NCI-H187 (cell line): ENCODE data around the gene ITSN2.
"Not testable (repeated sequence)": the region's sequence is repeated elsewhere in the genome, so short reads cannot be mapped to it uniquely, and the experiment has no call there.

Source experiments
- DNase-seq, 2 experiments: peaks; one replicate each; lab custom pipeline; 2025; lab: John Stamatoyannopoulos, UW

ITSN2 gene

DNA sequence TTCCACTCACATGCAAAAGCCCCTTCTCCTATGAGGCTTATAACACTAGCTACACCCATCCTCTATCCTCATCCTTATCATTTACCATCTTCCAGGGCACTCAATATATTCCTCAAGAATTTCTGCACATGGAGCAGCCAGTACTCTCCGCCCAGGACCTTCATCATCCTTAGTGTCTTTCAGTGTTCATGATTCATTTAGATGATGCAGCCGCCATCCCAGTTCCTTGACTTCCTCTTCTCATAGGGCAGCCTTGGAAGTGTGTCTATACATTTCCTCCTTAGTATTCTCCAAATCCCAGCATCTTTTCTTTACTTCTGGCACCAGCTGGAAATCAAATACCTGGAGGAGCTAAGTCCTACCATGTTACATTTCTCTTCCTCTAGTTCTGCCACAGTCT lies 3.0 kb upstream of the ITSN2 start:
- DNase-seq: no peak

DNA sequence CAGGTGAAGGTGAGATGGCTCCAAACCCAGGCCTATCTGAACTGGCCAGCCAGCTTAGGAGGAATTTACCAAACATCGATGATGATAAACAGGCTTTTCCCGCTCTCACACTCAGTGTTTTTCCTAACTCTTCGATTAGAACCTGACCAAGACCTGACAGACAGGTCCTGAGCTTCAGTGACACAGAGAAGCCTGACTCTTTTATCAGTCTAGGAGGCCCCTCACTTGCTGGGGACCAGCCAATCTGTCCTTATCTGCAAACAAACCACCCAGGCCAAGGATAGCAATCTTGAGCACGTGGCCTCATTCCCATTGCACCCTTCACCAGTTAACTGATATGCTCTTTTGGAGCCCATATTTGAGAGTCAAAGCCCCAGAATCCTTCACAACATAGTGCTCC lies 1.9 kb upstream of the ITSN2 start:
- no peak for DNase-seq

GRCh38 chr2:24360963-24361330 lies 611 bp upstream of the ITSN2 start:
- DNase-seq: no peak

DNA sequence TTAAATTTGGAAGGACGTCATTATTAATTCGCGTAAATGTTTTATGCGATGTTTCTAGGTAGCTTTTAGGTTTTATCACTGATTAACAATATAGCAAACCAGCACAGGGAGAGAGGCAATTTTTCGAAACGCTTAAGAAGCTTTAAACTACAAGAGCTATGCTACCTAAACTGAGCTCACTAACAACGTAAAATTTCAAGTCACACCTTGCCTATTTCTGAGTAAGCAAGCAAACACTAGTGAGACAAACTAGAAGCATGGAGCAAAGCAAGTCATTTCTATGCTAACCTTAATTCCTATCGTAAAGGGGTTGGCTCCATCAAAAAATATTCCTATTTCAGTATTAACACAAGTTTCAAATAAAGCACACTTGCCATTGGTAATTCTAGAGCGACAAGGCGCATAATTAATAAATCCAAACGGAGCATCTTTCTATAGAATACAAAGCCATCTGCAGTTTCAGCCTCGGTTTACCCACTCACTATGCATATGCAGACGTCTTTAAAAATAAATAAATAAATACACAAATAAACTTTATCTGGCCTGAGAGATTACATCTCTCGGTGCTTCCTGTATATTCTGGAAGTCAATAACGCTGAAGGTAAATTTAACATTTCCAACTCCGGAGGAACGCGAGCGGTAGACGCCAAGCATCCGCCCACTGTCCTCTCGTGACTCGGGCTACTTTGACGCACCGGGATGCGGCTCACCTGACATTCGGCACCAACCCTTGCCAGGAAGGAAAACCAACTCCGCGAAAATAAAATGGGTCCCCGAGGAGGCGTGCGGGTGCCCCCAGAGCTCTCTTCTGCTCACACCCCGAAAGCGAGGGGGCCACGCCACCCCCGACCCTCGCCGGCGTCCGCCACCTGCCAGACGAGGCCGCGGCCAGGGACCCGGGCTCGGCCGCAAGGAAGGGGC lies 947 bp downstream of the ITSN2 start:
- no peak for DNase-seq

DNA sequence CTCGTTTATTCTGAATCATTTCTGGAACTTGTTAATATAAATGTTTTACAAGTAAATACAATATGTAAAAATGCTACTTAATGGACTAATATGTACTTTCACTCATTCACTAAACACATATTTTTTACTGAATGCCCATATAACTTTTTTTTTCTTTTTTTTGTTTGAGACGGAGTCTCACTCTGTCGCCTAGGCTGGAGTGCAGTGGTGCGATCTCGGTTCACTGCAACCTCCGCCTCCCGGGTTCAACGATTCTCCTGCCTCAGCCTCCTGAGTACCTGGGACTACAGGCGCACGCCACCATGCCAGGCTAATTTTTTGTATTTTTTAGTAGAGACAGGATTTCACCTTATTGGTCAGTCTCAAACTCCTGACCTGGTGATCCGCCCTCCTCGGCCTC lies 2.6 kb downstream of the ITSN2 start:
- DNase-seq: not testable (repeated sequence)

DNA sequence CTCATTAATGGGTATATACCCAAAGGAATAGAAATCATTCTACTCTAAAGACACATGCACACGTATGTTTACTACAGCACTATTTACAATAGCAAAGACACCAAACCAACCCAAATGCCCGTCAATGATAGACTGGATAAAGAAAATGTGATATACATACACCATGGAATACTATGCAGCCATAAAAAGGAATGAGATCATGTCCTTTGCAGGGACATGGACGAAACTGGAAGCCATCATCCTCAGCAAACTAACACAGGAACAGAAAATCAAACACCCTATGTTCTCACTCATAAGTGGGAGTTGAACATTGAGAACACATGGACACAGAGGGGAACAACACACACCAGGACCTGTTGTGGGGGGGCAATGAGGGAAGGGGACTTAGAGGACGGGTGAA lies 3.2 kb downstream of the ITSN2 start:
- not testable (repeated sequence) for DNase-seq

DNA sequence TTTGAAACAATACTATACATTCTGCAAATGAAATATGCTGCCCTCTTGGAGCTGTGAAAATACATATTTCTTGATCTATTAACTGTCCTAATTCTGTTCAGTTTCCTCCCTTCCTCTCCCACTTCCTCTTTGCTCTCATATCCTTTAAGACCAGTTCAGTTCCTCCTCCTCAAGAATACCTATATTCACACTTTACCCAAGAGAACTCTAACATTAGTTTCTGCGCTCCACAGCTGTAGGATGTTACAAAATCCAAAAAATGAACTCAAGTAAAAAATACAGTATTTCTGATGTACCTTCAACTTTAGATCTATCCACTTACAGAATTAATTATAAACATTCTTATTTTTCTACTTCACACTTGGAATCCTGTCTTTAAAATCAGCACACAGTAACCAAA lies 5.4 kb downstream of the ITSN2 start:
- no peak for DNase-seq

DNA sequence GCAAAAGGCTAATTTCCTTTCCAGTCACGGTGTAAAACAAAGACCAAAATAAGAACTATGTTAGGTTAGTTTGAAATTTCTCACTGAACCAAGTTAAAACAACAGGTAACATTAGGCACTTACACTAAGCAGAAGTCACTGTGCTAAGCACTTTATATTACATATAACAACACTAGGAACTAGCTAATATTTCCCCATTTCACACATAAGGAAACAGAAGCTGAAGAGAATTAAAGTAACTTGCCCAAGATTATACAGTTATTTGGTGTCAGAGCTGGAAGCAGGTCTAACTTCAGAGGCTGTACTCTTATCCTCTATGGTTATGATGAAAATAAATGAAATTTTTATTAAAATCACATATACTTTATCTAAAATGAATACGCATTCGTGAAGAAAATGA lies 5.9 kb downstream of the ITSN2 start:
- no peak for DNase-seq

DNA sequence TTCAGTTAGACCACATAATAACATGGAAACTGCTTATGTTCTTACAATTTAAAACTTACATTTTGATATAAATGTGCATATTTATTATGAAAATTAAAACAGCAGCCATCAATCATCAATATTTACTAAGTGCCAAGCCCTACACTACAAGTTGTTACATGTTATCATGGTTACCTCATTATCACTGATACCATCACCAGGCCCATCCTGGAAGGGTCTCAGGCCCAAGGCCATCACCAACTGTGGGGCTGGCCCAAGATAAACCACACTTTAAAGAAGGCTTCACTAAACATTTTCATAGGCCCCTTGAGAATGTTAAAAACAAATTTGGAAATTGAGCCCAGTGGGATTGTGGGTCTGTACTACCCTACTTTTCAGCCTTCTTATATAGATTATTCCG lies 6.4 kb downstream of the ITSN2 start:
- DNase-seq: no peak

GRCh38 chr2:24353364-24353763 lies 7.0 kb downstream of the ITSN2 start:
- no peak for DNase-seq

- no peak for DNase-seq
Observed at GRCh38 chr2:24352664-24353063, 7.7 kb downstream of the ITSN2 start.

GRCh38 chr2:24351981-24352380 lies 8.4 kb downstream of the ITSN2 start:
- no peak for DNase-seq

- DNase-seq: no peak
Observed at GRCh38 chr2:24351627-24351938, 8.8 kb downstream of the ITSN2 start.

- DNase-seq: no peak
Observed at GRCh38 chr2:24350826-24351626, 9.3 kb downstream of the ITSN2 start.

DNA sequence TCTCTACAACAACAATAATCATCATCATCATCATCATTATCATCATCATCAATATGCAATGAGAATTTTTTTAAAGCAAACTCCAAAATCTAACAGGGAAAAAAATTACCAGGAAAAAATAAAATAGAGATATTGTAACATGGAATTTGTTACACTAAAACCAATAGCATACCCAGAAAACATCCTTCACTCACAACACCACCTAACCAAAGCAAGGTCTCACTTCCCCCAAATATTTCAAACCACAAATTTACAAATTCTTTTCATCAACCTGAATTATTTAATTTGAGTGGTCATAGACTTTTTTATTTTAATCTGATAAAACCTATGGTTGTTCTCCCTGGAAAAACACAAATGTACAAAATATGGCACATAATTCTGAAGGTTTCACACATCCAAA lies 11.2 kb downstream of the ITSN2 start:
- DNase-seq: no peak

GRCh38 chr2:24345937-24346336 lies 14.4 kb downstream of the ITSN2 start:
- DNase-seq: no peak

DNA sequence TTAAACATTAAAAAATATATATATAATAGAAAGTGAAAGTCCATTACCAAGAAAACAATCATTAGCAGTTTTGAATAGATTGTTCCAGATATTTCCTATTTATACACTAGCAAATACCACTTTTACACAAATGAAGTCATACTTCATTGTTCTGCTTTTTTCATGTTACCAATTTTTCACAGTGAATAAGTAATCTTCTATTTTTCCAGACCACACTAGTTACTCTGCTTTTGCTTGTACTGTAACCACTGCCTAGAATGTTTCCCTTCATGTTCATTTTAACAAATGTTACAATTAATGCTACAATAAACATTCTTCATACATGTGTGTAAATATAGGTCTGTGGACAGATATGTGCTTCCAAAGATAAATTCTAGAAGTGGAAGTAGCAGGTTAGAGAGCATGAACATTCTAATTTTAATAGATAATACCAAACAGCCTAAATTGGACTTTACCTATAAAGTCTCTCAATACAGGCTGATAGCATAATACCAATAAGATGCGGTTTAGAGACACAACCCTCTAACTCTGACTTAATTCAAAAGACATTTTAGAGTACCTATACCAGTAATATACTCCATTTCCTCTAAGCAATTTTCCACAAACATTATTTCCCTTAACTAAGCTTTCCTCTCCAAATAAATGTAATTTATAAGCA lies 17.0 kb downstream of the ITSN2 start:
- DNase-seq: no peak

DNA sequence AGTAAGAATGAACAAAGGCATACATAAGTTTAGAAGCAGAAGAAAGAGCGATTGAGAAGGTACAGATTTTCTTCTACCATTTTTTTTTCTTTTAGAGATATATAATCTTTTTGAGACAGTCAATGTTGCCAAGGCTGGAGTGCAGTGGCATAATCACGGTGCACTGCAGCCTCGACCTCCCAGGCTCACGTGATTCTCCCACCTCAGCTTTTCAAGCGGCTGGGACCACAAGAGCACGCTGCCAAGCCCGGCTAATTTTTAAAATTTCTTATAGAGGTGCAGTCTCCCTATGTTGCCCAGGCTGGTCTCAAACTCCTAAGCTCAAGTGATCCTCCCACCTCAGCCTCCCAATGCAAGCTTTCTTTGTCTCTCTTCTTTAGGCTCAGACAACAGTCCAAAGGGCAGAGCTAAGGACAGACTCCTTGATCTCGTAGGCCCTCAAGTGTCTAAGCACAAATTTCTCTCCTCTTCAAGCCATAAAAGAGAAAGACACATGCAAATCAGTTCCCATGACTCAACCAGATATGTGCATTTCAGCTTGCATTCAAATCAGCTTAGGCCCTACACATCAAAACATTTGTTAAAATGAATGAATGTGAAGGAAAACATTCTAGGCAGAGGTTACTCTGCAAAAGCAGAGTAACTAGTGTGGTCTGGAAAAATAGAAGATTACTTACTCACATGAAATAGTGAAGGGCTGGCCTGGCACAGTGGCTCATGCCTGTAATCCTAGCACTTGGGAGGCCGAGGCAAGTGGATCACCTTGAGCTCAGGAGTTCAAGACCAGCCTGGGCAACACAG lies 18.0 kb downstream of the ITSN2 start:
- DNase-seq: no peak

DNA sequence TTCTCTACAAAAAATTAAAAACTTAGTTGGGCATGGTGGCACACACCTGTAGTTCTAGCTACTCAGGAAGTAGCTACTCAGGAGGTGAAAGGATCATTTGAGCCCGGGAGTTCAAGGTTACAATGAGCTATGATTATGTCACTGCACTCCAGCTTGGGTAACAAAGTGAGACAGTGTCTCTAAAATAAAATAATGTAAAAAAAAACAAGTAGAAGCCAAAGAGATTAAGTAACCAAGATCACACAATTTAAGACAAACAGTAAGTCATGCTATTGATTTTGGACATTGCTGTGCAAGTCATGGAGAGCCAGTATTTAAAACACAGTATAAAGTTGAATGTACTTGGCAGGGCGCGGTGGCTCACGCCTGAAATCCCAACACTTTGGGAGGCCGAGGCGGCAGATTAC lies 20.5 kb downstream of the ITSN2 start:
- DNase-seq: no peak

DNA sequence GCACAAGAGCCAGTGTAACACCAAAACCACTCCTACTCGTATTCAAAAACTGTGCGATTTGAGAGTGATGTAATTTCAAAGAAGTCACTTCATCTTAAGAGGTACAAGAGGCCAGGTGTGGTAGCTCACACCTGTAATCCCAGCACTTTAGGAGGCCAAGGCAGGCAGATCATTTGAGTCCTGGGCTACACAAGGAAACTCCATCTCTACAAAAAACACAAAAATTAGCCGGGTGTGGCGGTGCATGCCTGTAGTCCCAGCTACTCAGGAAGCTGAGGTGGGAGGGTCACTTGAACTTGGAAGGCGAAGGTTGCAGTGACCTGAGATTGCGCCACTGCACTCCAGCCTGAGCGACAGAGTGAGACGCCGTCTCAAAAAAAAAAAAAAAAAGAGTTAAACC lies 21.2 kb downstream of the ITSN2 start:
- DNase-seq: not testable (repeated sequence)

- DNase-seq: no peak
Observed at GRCh38 chr2:24337890-24338289, 22.4 kb downstream of the ITSN2 start.

DNA sequence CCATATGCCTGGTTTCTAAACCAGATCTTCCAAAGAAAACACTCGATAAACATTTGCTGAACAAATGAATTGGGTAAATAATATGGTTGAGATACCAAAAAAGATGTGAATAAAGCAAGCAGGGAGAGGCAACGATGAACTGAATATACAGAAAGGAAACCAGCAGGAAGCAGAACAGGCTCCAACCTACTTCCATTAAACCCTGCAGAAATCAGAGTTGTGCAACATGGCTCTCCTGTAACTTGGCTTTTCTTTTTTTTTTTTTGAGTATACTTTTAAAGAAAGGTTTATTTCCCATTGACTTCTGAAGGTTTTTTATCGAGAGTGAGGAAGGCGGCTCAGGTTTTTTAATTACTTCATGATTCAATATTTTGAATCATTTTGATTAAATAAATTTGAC lies 23.5 kb downstream of the ITSN2 start:
- no peak for DNase-seq
